SK-N-SH treated with all-trans-retinoic acid at 6 μM for 48 hours (cell line): ENCODE results near the gene COL11A1.

Experiments
- ATAC-seq: fragments of 200-7000 bp; cut with Tn5 transposase; 3 replicates; pipeline ENCODE4 v1.9.1; 2020; ENCODE audit warnings: mild to moderate bottlenecking, moderate library complexity
- ARNTL ChIP-seq: fragments of 450-650 bp; formaldehyde crosslinking; IDR thresholded peaks from 2 replicates; pipeline ENCODE4 v1.5.0; 2020; ENCODE audit warnings: low read depth, mild to moderate bottlenecking, moderate library complexity, borderline replicate concordance
- BACH2 ChIP-seq: fragments of 250-450 bp; sonication (Bioruptor Pico); IDR thresholded peaks from 2 replicates; pipeline ENCODE4 v1.9.0; 2021; ENCODE audit warnings: mild to moderate bottlenecking, borderline replicate concordance
- CSDC2 ChIP-seq: fragments of 250-450 bp; sonication (Bioruptor Pico); IDR thresholded peaks from 2 replicates; pipeline ENCODE4 v1.5.0; 2020; ENCODE audit warnings: mild to moderate bottlenecking, moderate library complexity
- ESRRG ChIP-seq: fragments of 250-450 bp; sonication (Bioruptor Pico); IDR thresholded peaks from 2 replicates; pipeline ENCODE4 v1.6.1; 2021; ENCODE audit warnings: mild to moderate bottlenecking
- GLIS3 ChIP-seq: fragments of 250-450 bp; sonication (Bioruptor Pico); IDR thresholded peaks from 2 replicates; pipeline ENCODE4 v1.5.0; 2020; ENCODE audit warnings: mild to moderate bottlenecking, moderate library complexity
- ISL1 ChIP-seq: fragments of 250-450 bp; sonication (Bioruptor Pico); IDR thresholded peaks from 2 replicates; pipeline ENCODE4 v2.1.2; 2022; ENCODE audit warnings: mild to moderate bottlenecking, moderate library complexity
- PATZ1 ChIP-seq: fragments of 250-450 bp; sonication (Bioruptor Pico); IDR thresholded peaks from 2 replicates; pipeline ENCODE4 v1.8.0; 2020; ENCODE audit warnings: mild to moderate bottlenecking, moderate library complexity, borderline replicate concordance
- PPARA ChIP-seq: fragments of 250-450 bp; sonication (Bioruptor Pico); IDR thresholded peaks from 2 replicates; pipeline ENCODE4 v1.5.0; 2020; ENCODE audit warnings: mild to moderate bottlenecking, borderline replicate concordance
- RARB ChIP-seq: fragments of 250-450 bp; sonication (Bioruptor Pico); IDR thresholded peaks from 2 replicates; pipeline ENCODE4 v1.8.0; 2021; ENCODE audit warnings: mild to moderate bottlenecking, moderate library complexity
- SNAI2 ChIP-seq: fragments of 250-450 bp; sonication (Bioruptor Pico); IDR thresholded peaks from 2 replicates; pipeline ENCODE4 v1.5.0; 2020; ENCODE audit warnings: mild to moderate bottlenecking, moderate library complexity
- TCF4 ChIP-seq: fragments of 250-450 bp; sonication (Bioruptor Pico); IDR thresholded peaks from 2 replicates; pipeline ENCODE4 v1.8.0; 2021; ENCODE audit warnings: mild to moderate bottlenecking, moderate library complexity, borderline replicate concordance
- TOX ChIP-seq: fragments of 250-450 bp; sonication (Bioruptor Pico); IDR thresholded peaks from 2 replicates; pipeline ENCODE4 v1.8.0; 2021; ENCODE audit warnings: mild to moderate bottlenecking, moderate library complexity, borderline replicate concordance
- ZC3H10 ChIP-seq: fragments of 250-450 bp; sonication (Bioruptor Pico); IDR thresholded peaks from 2 replicates; pipeline ENCODE4 v1.5.1; 2021; ENCODE audit warnings: mild to moderate bottlenecking, moderate library complexity
- ZFP30 ChIP-seq: fragments of 450-650 bp; formaldehyde crosslinking; IDR thresholded peaks from 2 replicates; pipeline ENCODE4 v1.5.0; 2022; ENCODE audit warnings: mild to moderate bottlenecking, moderate library complexity
- ZNF565 ChIP-seq: fragments of 450-650 bp; formaldehyde crosslinking; conservative IDR thresholded peaks from 2 replicates; pipeline ENCODE4 v1.5.0; 2020; ENCODE audit warnings: low read depth, mild to moderate bottlenecking, moderate library complexity
- ZNF70 ChIP-seq: fragments of 450-650 bp; formaldehyde crosslinking; IDR thresholded peaks from 2 replicates; pipeline ENCODE4 v1.5.0; 2020; ENCODE audit warnings: mild to moderate bottlenecking, moderate library complexity
- TF ChIP-seq, protein P1 (sequence below): fragments of 250-450 bp; sonication (Bioruptor Pico); IDR thresholded peaks from 2 replicates; pipeline ENCODE4 v1.5.1; 2020; ENCODE audit warnings: low read depth, mild to moderate bottlenecking, moderate library complexity
- TF ChIP-seq, protein P2 (sequence below): fragments of 250-450 bp; sonication (Bioruptor Pico); IDR thresholded peaks from 2 replicates; pipeline ENCODE4 v1.5.1; 2021; ENCODE audit warnings: mild to moderate bottlenecking, moderate library complexity
- TF ChIP-seq, protein P3 (sequence below): fragments of 250-450 bp; sonication (Bioruptor Pico); IDR thresholded peaks from 2 replicates; pipeline ENCODE4 v1.8.0; 2021; ENCODE audit warnings: low read depth, mild to moderate bottlenecking, moderate library complexity, borderline replicate concordance

Gene COL11A1

GRCh38 chr1:102891868-102892625 is 216.3 kb downstream of the COL11A1 start:
- ATAC-seq: peak; percentile 93
- TF ChIP-seq TOX (CRISPR knock-in tag) (peak; percentile 86), RARB (0 out of 2 replicates have a peak, but pooled peaks have one; percentile 30), SNAI2 (CRISPR knock-in tag) (no peak), BACH2 (CRISPR knock-in tag) (no peak), ESRRG (CRISPR knock-in tag) (no peak), PATZ1 (0 out of 2 replicates have a peak, but pooled peaks have one; percentile 40), ZNF565 (CRISPR knock-in tag) (no peak), ZNF70 (CRISPR knock-in tag) (no peak), PPARA (no peak), ISL1 (CRISPR knock-in tag) (peak; percentile 97), ZC3H10 (peak; percentile 79; the same call in 1 of the 2 replicates)
- TF ChIP-seq, protein P1, sequence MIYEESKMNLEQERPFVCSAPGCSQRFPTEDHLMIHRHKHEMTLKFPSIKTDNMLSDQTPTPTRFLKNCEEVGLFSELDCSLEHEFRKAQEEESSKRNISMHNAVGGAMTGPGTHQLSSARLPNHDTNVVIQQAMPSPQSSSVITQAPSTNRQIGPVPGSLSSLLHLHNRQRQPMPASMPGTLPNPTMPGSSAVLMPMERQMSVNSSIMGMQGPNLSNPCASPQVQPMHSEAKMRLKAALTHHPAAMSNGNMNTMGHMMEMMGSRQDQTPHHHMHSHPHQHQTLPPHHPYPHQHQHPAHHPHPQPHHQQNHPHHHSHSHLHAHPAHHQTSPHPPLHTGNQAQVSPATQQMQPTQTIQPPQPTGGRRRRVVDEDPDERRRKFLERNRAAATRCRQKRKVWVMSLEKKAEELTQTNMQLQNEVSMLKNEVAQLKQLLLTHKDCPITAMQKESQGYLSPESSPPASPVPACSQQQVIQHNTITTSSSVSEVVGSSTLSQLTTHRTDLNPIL (CRISPR knock-in tag): peak; percentile 84
- TF ChIP-seq, protein P2, sequence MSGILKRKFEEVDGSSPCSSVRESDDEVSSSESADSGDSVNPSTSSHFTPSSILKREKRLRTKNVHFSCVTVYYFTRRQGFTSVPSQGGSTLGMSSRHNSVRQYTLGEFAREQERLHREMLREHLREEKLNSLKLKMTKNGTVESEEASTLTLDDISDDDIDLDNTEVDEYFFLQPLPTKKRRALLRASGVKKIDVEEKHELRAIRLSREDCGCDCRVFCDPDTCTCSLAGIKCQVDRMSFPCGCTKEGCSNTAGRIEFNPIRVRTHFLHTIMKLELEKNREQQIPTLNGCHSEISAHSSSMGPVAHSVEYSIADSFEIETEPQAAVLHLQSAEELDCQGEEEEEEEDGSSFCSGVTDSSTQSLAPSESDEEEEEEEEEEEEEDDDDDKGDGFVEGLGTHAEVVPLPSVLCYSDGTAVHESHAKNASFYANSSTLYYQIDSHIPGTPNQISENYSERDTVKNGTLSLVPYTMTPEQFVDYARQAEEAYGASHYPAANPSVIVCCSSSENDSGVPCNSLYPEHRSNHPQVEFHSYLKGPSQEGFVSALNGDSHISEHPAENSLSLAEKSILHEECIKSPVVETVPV: no peak
- TF ChIP-seq, protein P3, sequence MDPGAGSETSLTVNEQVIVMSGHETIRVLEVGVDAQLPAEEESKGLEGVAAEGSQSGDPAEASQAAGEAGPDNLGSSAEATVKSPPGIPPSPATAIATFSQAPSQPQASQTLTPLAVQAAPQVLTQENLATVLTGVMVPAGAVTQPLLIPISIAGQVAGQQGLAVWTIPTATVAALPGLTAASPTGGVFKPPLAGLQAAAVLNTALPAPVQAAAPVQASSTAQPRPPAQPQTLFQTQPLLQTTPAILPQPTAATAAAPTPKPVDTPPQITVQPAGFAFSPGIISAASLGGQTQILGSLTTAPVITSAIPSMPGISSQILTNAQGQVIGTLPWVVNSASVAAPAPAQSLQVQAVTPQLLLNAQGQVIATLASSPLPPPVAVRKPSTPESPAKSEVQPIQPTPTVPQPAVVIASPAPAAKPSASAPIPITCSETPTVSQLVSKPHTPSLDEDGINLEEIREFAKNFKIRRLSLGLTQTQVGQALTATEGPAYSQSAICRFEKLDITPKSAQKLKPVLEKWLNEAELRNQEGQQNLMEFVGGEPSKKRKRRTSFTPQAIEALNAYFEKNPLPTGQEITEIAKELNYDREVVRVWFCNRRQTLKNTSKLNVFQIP (CRISPR knock-in tag): peak; percentile 19; the same call in 1 of the 2 replicates

GRCh38 chr1:102886638-102887037 is 221.7 kb downstream of the COL11A1 start:
- TF ChIP-seq TCF4 (no peak), BACH2 (CRISPR knock-in tag) (no peak), PATZ1 (no peak)
- no peak for ATAC-seq

- no peak for ATAC-seq
- no peak for TF ChIP-seq GLIS3 (CRISPR knock-in tag)
- TF ChIP-seq ESRRG (CRISPR knock-in tag): no peak
- TF ChIP-seq, protein P1 (CRISPR knock-in tag): no peak
- no peak for TF ChIP-seq CSDC2
- TF ChIP-seq ZFP30 (CRISPR knock-in tag): no peak
- TF ChIP-seq, protein P3 (CRISPR knock-in tag): no peak
- TF ChIP-seq ARNTL: no peak
- TF ChIP-seq ISL1 (CRISPR knock-in tag): no peak
These were observed 224.1 kb downstream of the COL11A1 start for GRCh38 chr1:102884238-102884637.
